C4-2B (cell line): ENCODE results near the gene TTLL3.

ENCODE experiments used
- CTCF ChIP-seq: fragments of 450-650 bp; conservative IDR thresholded peaks from 2 replicates; pipeline ENCODE4 v1.5.1; 2017; ENCODE audit warnings: mild to moderate bottlenecking
- ZFX ChIP-seq: fragments of 450-650 bp; IDR thresholded peaks from 2 replicates; pipeline ENCODE4 v1.6.1; 2017

GRCh38 chr3:9781978-9782603, 28.0 kb upstream of the TTLL3 start:
- TF ChIP-seq CTCF (no peak), ZFX (no peak)
